GM12878 (cell line): ENCODE results near the gene DSTN.

ENCODE experiments used
- CTCF ChIP-seq, 3 experiments: IDR thresholded peaks in 2 of 3; conservative IDR thresholded peaks in 1 of 3; 2 replicates each; pipeline ENCODE4 v1.5.1; 2011; ENCODE audit warnings: low read depth in 3 of 3, low read length in 3 of 3, mild to moderate bottlenecking in 3 of 3, control low read depth in 2 of 3, moderate library complexity in 2 of 3, inconsistent platforms in 1 of 3, mixed read lengths in 1 of 3; ENCODE audit not compliant: control insufficient read depth in 2 of 3, insufficient read depth in 1 of 3; ENCODE audit errors: extremely low read depth in 1 of 3
- MEF2A ChIP-seq: IDR thresholded peaks from 2 replicates; pipeline ENCODE4 v1.6.1; 2011; ENCODE audit warnings: low read depth, mild to moderate bottlenecking, low read length, moderate library complexity; ENCODE audit not compliant: insufficient read depth
- POLR2A ChIP-seq: IDR thresholded peaks from 2 replicates; pipeline ENCODE4 v1.6.1; 2011; ENCODE audit warnings: low read depth, mild to moderate bottlenecking, low read length
- ZNF274 ChIP-seq: IDR thresholded peaks from one replicate; pipeline ENCODE4 v1.8.0; 2011; ENCODE audit not compliant: insufficient read length, insufficient read depth
- TF ChIP-seq, protein P1 (sequence below): IDR thresholded peaks from 2 replicates; pipeline ENCODE4 v1.6.1; 2012; ENCODE audit warnings: mild to moderate bottlenecking, low read depth, low read length

DNA sequence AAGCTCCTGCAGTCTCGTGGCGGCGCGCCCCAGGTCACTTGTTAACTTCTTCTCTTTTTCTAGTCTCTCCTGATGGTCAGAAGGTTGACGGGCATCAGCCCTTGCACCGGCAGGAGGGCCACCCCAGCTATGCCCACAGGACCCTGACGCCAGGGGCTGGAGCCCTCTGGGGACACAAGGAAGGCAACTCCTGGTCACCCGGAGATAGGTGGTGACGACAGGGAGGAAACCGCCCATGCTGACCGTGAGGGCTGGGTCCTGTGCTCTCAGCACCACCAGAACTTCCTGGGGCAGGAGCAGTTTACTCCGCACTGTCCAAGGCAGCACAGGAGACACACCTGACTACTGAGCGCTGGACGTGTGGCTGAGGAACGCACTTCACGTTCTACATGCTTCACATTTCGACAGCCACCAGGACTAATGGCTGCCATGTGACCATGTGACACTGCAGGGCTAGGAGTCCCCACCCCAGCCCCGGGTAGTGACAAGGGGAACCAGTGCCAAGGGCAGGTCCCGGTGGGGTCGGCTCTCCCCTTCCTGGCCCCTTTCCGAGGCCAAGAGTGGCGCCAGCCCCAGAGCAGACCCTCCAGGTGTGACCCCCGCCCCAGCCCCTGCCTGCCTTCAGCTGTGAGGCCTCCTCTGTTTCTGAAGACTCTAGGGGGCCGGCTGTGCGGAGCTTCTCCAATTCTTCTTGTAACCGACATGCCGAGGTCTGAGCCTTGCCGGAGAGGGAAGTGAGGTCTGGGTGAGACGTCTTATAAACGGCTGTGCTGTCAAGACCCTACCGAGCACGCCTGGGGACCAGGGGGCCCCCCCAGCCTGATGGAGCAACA is 45.2 kb downstream of the DSTN start:
- TF ChIP-seq ZNF274 = no peak
- TF ChIP-seq, protein P1, sequence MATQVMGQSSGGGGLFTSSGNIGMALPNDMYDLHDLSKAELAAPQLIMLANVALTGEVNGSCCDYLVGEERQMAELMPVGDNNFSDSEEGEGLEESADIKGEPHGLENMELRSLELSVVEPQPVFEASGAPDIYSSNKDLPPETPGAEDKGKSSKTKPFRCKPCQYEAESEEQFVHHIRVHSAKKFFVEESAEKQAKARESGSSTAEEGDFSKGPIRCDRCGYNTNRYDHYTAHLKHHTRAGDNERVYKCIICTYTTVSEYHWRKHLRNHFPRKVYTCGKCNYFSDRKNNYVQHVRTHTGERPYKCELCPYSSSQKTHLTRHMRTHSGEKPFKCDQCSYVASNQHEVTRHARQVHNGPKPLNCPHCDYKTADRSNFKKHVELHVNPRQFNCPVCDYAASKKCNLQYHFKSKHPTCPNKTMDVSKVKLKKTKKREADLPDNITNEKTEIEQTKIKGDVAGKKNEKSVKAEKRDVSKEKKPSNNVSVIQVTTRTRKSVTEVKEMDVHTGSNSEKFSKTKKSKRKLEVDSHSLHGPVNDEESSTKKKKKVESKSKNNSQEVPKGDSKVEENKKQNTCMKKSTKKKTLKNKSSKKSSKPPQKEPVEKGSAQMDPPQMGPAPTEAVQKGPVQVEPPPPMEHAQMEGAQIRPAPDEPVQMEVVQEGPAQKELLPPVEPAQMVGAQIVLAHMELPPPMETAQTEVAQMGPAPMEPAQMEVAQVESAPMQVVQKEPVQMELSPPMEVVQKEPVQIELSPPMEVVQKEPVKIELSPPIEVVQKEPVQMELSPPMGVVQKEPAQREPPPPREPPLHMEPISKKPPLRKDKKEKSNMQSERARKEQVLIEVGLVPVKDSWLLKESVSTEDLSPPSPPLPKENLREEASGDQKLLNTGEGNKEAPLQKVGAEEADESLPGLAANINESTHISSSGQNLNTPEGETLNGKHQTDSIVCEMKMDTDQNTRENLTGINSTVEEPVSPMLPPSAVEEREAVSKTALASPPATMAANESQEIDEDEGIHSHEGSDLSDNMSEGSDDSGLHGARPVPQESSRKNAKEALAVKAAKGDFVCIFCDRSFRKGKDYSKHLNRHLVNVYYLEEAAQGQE = no peak
- no peak for TF ChIP-seq CTCF (IDR thresholded peaks at IDR 0.05 in 2 of 3, conservative IDR thresholded peaks at IDR 0.05 in 1 of 3; ENCODE audit: control insufficient read depth in 2 of 3, extremely low read depth in 1 of 3, insufficient read depth in 1 of 3, low read depth in 3 of 3, low read length in 3 of 3)
- no peak for TF ChIP-seq MEF2A
- peak; percentile 26; the same call in 1 of the 2 replicates for TF ChIP-seq POLR2A
